Endothelial cell (in vitro differentiated cells): Measurements from ENCODE around the gene IRS2. TPM values are rescaled to one million over a fixed set of nuclear protein-coding genes. Genes with fewer than 3 reads are reported as not detected.

Experiments
- DNase-seq: peaks from one replicate; pipeline ENCODE4 v3.0.0; 2021; ENCODE audit warnings: low spot score
- H3K27ac Mint-ChIP-seq: one replicate; pipeline ENCODE4 v1.8.0; 2021; ENCODE audit warnings: mixed read lengths, inconsistent platforms; ENCODE audit not compliant: unreplicated experiment
- H3K27me3 Mint-ChIP-seq: one replicate; pipeline ENCODE4 v1.8.0; 2021; ENCODE audit warnings: mild to moderate bottlenecking, moderate library complexity, mixed read lengths, inconsistent platforms; ENCODE audit not compliant: unreplicated experiment
- H3K36me3 Mint-ChIP-seq: one replicate; pipeline ENCODE4 v1.8.0; 2021; ENCODE audit warnings: mild to moderate bottlenecking, low read depth, mixed read lengths, inconsistent platforms; ENCODE audit not compliant: unreplicated experiment
- H3K4me1 Mint-ChIP-seq: one replicate; pipeline ENCODE4 v1.8.0; 2021; ENCODE audit warnings: mild to moderate bottlenecking, mixed read lengths, inconsistent platforms; ENCODE audit not compliant: unreplicated experiment
- H3K4me3 Mint-ChIP-seq: one replicate; pipeline ENCODE4 v1.8.0; 2021; ENCODE audit warnings: mild to moderate bottlenecking, mixed read lengths, inconsistent platforms; ENCODE audit not compliant: unreplicated experiment
- H3K9me3 Mint-ChIP-seq: one replicate; pipeline ENCODE4 v1.8.0; 2021; ENCODE audit warnings: mixed read lengths, inconsistent platforms; ENCODE audit not compliant: unreplicated experiment
- total RNA-seq: library from RNA; stranded (reverse); fragmentation: NEBNext Ultra II Directional; extraction: Animal tissue kit (Norgen Biotek cat#: 25700); gene quantifications from one replicate; pipeline ENCODE4 v1.2.1, GENCODE V29; 2021; ENCODE audit not compliant: unreplicated experiment
- TF ChIP-seq, protein P1 (sequence below): fragments of 200-600 bp; sonication (generic); IDR thresholded peaks from one replicate; pipeline ENCODE4 v1.5.0; 2021; ENCODE audit warnings: antibody characterized with exemption; ENCODE audit not compliant: unreplicated experiment

The IRS2 gene
- total RNA-seq, 1 donor from 2014 or later: 16.4 TPM

GRCh38 chr13:109750221-109750775, 36.1 kb downstream of the IRS2 start:
- DNase-seq: no peak
- Mint-ChIP-seq H3K27me3 (peaks cover 2% of the 10 kb centered on the region), H3K4me3 (no peak overlapping the region), H3K9me3 (no peaks in the 10 kb centered on the region), H3K4me1 (no peaks in the 10 kb centered on the region), H3K36me3 (peaks cover 10% of the 10 kb centered on the region), H3K27ac (no peak overlapping the region)
- TF ChIP-seq, protein P1, sequence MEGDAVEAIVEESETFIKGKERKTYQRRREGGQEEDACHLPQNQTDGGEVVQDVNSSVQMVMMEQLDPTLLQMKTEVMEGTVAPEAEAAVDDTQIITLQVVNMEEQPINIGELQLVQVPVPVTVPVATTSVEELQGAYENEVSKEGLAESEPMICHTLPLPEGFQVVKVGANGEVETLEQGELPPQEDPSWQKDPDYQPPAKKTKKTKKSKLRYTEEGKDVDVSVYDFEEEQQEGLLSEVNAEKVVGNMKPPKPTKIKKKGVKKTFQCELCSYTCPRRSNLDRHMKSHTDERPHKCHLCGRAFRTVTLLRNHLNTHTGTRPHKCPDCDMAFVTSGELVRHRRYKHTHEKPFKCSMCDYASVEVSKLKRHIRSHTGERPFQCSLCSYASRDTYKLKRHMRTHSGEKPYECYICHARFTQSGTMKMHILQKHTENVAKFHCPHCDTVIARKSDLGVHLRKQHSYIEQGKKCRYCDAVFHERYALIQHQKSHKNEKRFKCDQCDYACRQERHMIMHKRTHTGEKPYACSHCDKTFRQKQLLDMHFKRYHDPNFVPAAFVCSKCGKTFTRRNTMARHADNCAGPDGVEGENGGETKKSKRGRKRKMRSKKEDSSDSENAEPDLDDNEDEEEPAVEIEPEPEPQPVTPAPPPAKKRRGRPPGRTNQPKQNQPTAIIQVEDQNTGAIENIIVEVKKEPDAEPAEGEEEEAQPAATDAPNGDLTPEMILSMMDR: no peak

- DNase-seq: no peak
- TF ChIP-seq, protein P1: no peak
- Mint-ChIP-seq H3K27me3 (peaks cover 2% of the 10 kb centered on the region), H3K36me3 (peaks cover 10% of the 10 kb centered on the region), H3K27ac (no peak overlapping the region), H3K4me1 (peaks cover 2% of the 10 kb centered on the region), H3K4me3 (no peak overlapping the region), H3K9me3 (no peaks in the 10 kb centered on the region)
Observed at GRCh38 chr13:109749365-109749764, 37.0 kb downstream of the IRS2 start.

- TF ChIP-seq, protein P1: no peak
- DNase-seq: no peak
- H3K27ac Mint-ChIP-seq: no peak overlapping the region
- H3K4me1 Mint-ChIP-seq: peaks cover 9% of the 10 kb centered on the region
- H3K27me3 Mint-ChIP-seq: peaks cover 2% of the 10 kb centered on the region
- H3K4me3 Mint-ChIP-seq: no peak overlapping the region
- peaks cover 10% of the 10 kb centered on the region for H3K36me3 Mint-ChIP-seq
- no peaks in the 10 kb centered on the region for H3K9me3 Mint-ChIP-seq
Observed at GRCh38 chr13:109748677-109749076, 37.7 kb downstream of the IRS2 start.

- Mint-ChIP-seq H3K36me3 (peaks cover 2% of the 10 kb centered on the region), H3K9me3 (no peaks in the 10 kb centered on the region), H3K27ac (no peak overlapping the region), H3K4me1 (peaks cover 20% of the 10 kb centered on the region), H3K27me3 (peaks cover 4% of the 10 kb centered on the region), H3K4me3 (no peak overlapping the region)
- TF ChIP-seq, protein P1: no peak
- no peak for DNase-seq
Observed at GRCh38 chr13:109747524-109747923, 38.9 kb downstream of the IRS2 start.

DNA sequence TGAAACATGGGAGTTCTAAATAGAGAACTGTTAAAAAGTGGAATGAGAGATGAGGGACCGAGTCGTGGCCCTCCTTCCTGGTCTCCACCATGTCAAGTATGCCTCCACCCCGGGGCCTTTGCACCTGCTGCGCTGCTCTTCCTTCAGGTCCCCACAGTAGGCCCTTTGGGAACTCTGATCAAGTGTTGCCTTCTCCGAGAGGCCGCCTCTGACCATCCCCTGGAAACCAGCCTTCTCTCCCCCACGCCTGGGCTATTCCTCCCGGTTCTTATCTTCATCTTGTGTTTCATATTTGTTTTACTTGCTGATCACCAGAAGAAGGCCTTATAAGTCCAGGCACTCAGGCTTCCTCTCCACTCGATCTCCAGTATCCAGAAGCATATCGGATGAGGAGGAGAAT, 40.0 kb downstream of the IRS2 start:
- no peaks in the 10 kb centered on the region for H3K36me3 Mint-ChIP-seq
- H3K27ac Mint-ChIP-seq: no peak overlapping the region
- H3K4me3 Mint-ChIP-seq: no peak overlapping the region
- peaks cover 25% of the 10 kb centered on the region for H3K4me1 Mint-ChIP-seq
- H3K27me3 Mint-ChIP-seq: peaks cover 5% of the 10 kb centered on the region
- no peak for DNase-seq
- TF ChIP-seq, protein P1: no peak
- H3K9me3 Mint-ChIP-seq: no peaks in the 10 kb centered on the region
